Gastroesophageal sphincter (tissue), 3 donors: Measurements from ENCODE around the gene TNFAIP2.

Experiments
- CTCF ChIP-seq, 4 experiments: fragments of 200-600 bp in 2 of 4; fragments of 450-650 bp in 2 of 4; sonication (generic) in 1 of 4; IDR thresholded peaks; one replicate each; pipeline ENCODE4 v1.5.1; 2017 to 2019; ENCODE audit warnings: antibody characterized with exemption in 4 of 4, mild to moderate bottlenecking in 2 of 4, moderate library complexity in 2 of 4
- POLR2A ChIP-seq, 2 donors: fragments of 450-650 bp; IDR thresholded peaks; one replicate each; pipeline ENCODE4 v1.6.1; 2017; ENCODE audit warnings: antibody characterized with exemption in 2 of 2, mild to moderate bottlenecking in 2 of 2, moderate library complexity in 1 of 2

GRCh38 chr14:103155010-103155409, 31.7 kb downstream of the TNFAIP2 start:
- TF ChIP-seq CTCF (IDR thresholded peaks at IDR 0.05): no peak
- no peak for TF ChIP-seq POLR2A (IDR thresholded peaks at IDR 0.05)
